Caki2 (cell line): ENCODE measurements around the gene UBR2. TPM values are rescaled to one million over a fixed set of nuclear protein-coding genes. Genes with fewer than 3 reads are reported as not detected.
"Not testable (repeated sequence)": the region's sequence is repeated elsewhere in the genome, so short reads cannot be mapped to it uniquely, and the experiment has no call there.

Experiments used
- DNase-seq: peaks from one replicate; pipeline ENCODE4 v3.0.0-alpha.2; 2015; ENCODE audit warnings: low read depth
- in situ Hi-C: cut with HindIII; loops from 2 replicates; pipeline ENCODE4 v1.10.0; 2016; ENCODE audit warnings: low sequenced_read_pairs, low pct_unique_long_range_greater_than_20kb, mixed read lengths
- total RNA-seq: library from RNA; depleted of rRNA; stranded (reverse); fragments of >200 nt; shearing (Covaris generic); gene quantifications from 2 replicates; pipeline ENCODE4 v1.2.3, GENCODE V29; 2014; ENCODE audit warnings: low replicate concordance

Gene UBR2
- total RNA-seq, 1 experiment from 2014 or later, result 10.6 TPM

DNA sequence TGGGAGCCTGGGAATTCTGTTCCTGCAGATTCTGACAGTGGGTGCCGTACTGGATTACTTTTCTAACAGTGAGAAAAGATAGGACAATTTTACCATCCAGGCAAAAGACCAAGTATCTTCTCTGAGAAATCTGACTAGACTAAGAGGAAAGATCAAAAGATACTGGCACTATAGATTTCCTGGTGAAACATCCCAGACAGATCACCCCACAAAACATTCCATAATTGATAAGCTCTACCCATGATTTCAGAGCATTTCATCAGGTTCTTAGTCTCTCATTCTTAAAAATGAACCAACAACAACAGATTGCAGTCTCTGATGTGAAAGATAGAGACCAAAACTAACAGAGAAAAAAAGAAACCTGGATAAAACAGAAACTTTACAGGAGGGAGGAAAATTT, 13.6 kb upstream of the UBR2 start:
- in situ Hi-C loops, result no loop called here

DNA sequence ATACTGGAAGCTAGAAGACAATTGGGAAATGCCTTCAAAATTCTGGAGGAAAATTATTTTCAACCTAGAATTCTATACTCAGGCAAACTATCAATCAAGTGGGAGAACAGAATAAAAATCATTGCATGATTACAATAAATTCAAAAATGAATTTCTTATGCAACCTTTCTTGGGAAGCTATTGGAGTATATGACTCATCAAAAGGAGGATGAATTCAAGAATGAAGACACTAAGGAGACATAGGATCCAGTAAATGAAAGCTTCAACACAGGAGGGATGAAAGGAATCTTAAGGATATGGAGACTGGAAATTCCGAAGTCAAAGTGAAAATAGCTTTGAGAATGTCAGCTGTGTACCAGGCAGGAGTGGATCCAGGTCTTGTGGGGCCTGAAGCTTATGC, 12.6 kb upstream of the UBR2 start:
- DNase-seq, result no peak
- in situ Hi-C loops, result no loop called here

More for the DNA sequence above, 13.6 kb upstream of the UBR2 start:
- no peak for DNase-seq

DNA sequence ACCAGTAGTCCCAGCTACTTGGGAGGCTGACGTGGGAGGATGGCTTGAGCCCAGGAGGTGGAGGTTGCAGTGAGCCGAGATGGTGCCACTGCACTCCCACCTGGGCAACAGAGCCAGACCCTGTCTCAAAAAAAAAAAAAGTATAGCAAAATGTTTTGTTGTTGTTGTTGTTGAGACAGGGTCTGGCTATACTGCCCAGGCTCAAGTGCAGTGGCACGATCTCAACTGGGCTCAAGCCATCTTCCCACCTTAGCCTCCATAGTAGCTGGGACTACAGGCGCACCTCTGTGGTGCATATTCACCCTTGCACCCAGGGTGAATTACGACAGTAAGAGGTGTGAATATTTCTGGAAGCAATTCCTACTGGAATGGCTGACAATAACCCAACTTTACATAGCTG, 11.4 kb upstream of the UBR2 start:
- no peak for DNase-seq
- in situ Hi-C loops, result no loop called here

DNA sequence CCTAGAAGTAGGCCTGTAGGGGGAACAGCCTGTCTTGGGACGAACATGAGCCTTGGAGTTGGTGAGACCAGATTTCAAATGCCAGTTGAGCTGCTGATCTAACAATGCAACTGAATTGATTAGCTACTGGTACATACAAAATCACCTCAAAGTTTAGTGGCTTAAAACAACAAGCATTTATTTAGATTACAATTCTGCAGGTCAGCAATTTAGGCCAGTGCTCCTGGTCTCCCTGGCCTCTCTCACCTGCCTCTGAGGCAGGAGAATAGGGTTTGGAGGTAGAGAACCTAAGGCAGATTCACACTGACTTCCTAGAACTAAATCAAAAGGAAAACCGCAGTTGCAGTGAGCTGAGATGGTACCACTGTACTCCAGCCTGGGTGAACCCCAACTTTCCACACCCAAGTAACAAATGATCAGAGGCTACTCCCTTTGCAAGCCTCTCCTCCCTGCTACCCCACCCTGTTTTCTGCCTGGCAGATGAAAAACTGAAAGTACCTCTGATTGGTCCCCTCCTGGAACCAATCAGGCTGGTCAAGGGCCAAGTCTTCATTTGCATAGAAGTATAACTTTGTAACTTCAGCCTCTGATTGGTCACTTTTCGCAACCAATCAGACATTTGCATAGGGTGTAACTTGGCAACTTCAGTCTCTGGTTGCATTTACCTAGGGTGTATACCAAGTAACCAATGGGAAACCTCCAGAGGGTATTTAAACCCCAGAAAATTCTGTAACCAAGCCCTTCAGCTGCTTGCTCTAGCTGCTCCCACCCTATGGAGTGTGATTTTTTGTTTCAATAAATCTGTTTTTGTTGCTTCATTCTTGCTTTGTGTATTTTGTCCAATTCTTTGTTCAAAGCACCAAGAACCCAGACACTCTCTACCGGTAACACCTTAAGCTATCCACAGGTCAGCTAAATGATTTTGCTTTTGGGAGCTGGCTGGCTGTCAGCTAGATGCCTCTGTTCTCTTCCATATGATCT, 8.1 kb upstream of the UBR2 start:
- peak; percentile 88 for DNase-seq

DNA sequence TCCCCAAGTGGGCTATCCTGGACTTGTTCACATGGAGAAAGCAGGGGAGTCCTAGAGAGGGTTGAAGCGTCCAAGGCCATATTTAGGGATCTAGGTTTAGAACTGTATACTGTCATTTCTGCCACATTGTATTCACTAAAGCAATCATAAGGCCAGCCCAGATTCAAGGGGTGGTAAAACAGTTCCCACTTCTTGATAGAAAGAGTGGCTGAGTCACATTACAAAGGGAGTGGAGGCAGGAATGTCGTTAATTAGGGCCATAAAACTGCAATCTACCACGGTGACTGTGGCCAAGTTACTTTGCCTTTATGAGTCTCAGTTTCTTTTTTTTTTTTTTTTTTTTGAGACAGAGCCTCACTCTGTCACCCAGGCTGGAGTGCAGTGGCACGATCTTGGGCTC, 7.4 kb upstream of the UBR2 start:
- DNase-seq, result no peak

More for the DNA sequence above, 8.1 kb upstream of the UBR2 start:
- in situ Hi-C loops, result no loop called here

DNA sequence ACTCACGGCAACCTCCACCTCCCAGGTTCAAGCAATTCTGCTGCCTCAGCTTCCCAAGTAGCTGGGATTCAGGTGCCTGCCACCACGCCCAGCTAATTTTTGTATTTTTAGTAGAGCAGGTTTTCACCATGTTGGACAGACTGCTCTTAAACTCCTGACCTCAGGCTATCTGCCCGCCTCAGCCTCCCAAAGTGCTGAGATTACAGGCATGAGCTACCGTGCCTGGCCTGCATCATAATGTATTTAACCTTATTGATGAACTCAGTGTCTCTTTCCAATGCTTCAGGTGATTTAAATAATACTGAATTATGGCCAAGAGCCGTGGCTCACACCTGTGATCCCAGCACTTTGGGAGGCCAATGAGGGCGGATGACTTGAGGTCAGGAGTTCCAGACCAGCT, 4.6 kb upstream of the UBR2 start:
- in situ Hi-C loops, DNase-seq: not testable (repeated sequence)

More for the DNA sequence above, 7.4 kb upstream of the UBR2 start:
- in situ Hi-C loops, result no loop called here

DNA sequence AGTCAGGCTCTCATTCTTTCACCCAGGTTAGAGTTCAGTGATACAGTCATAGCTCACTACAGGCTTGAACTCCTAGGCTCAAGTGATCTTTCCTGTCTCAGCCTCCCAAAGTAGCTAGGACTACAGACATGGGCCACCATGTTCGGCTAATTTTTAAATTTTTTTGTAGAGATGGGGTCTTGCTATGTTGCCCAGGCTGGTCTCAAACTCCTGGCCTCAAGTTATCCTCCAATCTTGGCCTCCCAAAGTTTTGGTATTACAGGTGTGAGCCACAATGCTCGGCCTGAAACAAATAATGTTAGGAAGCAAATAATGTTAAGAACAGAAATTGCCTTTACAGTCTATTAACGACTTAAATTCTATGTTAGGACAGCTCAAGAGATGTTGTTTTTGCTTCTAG, 1.8 kb upstream of the UBR2 start:
- in situ Hi-C loops, result no loop called here
- no peak for DNase-seq

DNA sequence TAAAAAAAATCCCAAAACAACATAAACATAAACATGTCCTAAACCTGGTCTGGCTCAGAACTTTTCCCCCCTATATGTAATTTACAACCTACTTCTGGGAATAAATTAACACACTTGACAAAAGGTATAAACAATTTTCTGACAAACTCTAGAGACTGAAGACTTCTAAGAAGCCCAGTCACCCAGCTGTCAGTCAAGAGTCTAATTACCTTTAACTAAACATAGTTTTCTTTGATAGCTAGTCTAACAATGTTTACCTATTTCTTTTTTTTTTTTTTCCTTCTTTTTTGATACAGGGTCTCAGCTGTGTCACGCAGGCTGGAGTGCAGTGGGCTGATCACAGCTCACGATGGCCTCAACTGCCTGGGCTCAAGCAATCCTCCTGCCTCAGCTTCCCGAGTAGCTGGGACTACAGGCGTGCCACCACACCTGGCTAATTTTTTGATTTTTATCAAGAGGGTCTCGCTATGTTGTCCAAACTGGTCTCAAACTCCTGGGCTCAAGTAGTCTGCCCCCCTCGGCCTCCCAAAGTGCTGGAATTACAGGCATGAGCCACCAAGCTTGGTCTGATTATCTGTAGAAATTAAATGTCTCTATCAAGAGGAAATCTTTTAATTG, 932 bp upstream of the UBR2 start:
- in situ Hi-C loops, result no loop called here

DNA sequence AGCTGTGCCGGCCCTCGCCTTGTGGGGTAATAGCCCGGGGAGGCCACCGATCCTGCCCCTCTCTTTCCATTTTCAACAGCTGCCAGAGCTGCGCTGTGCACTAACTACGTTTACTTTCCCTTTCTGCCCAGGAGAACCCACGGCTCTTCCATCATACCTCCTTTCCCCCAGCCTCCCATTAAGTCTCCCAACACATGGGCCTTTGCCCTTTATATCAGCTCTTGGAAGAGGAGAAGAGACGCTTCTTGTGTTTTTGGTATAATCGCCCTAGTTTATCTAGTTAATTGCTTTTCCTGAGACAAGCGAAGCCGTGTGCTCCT, 637 bp downstream of the UBR2 start:
- DNase-seq, result no peak
- in situ Hi-C loops, result no loop called here

More for the DNA sequence above, 932 bp upstream of the UBR2 start:
- DNase-seq, result no peak

DNA sequence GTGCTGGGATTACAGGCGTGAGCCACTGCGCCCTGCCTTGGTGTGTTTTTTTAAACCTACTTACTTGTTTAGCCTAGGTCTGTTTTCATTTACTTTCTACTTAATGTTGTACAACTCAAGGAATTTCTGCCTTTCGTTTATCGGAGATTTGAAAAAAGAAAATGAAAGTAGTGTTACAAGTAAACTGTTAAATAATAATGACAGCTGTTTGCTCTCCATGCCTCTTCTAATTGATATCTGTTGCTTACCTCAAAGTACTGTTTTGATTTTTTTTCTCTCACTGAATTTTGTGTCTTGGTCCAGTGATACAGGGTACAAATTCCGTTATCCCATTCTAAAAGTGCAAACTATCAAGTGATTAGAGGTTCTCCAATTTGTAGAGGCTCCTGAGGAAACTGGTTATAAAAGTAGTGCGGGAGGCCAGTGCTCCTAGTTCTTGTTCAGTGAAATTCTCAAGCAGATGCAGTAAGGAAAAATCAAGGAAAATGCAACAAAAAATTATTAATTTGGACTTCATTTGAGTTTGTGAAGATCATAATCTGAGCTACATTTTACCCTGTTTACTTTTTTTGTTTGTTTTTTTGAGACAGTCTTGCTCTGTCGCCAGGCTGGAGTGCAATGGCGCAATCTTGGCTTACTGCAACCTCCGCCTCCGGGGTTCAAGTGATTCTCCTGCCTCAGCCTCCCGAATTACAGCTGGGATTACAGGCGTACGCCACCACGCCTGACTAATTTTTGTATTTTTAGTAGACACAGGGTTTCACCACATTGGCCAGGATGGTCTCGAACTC, 2.2 kb downstream of the UBR2 start:
- in situ Hi-C loops, result no loop called here
- DNase-seq, result peak; percentile 20

DNA sequence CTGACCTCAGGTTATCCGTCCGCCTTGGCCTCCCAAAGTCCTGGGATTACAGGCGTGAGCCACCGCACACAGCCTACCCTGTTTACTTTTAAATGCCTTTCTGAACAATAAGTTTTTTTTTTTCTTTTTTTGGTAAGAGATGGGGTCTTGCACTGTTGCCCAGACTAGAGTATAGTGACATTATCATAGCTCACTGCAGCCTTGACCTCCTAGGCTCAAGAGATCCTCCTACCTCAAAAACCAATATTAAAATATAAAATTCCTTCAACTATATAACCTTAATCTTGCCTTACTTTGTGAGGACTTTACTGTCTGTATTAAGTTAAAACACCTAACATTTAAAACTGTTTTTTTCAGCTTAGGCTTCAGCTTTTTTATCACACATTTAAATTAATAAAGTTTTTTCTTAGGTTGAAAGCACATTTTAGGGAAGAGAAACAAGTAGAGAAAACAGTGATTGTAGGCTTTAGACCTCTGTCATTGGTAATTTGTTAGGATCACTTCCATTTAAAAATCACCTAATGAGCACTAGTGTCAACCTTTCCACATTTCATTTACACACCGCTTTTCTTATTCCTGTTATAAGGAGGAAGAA, 2.9 kb downstream of the UBR2 start:
- in situ Hi-C loops, result no loop called here
- no peak for DNase-seq

DNA sequence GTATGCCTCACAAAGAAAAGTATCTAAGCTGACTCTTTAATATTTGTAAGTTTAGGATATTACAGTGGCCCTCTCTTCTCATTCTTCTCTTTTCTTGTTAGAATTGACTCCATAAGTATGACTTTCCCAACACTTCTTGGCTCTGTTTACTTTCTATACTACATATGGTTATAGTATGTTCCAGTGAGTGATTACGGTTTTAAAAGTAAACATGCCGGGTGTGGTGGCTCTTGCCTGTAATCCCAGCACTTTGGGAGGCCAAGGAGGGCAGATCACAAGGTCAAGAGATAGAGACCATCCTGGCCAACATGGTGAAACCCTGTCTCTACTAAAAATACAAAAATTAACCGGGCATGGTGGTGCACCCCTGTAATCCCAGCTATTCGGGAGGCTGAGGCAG, 3.4 kb downstream of the UBR2 start:
- in situ Hi-C loops, result not testable (repeated sequence)

DNA sequence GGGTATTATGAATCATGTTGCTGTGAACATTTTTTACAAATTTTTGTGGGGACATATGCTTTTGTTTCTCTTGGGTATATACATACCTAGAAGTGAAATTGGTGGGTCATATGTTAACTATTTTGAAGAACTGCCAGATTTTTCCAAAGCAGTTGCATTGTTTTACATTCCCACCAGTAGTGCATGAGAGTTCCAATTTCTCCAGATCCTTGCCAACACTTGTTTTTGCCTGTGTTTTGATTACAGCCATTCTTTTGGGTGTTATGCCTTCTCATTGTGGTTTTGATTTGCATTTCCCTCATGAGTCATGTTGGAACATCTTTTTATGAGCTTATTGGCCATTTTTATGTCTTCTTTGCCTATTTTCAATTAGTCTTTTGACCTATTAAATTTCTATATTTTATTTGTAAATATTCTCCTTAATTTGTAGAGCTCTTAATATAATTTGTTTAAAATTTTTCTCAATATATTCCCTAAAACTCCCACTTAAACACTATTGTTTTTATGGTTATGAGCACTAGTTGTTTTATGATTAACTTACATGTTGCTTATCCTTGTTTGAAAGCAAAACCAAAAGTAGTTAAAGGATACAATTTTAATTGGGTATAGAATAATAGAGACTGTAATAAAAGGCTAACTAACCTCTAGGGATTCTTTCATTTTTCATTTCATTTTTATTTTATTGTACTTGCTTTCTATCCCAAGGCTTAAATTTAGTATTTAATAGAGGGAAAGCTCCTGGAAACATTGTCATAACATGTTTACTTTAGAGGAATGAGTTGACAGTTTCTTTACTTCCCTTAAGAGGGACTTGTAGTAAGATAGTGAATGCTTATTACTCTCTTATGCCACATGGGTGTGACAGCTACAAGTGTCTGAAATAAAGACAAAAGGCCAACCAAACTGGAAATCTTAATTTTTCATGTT, 5.5 kb downstream of the UBR2 start:
- peak; percentile 64 for DNase-seq
- in situ Hi-C loops, result no loop called here

More for the DNA sequence above, 3.4 kb downstream of the UBR2 start:
- not testable (repeated sequence) for DNase-seq

DNA sequence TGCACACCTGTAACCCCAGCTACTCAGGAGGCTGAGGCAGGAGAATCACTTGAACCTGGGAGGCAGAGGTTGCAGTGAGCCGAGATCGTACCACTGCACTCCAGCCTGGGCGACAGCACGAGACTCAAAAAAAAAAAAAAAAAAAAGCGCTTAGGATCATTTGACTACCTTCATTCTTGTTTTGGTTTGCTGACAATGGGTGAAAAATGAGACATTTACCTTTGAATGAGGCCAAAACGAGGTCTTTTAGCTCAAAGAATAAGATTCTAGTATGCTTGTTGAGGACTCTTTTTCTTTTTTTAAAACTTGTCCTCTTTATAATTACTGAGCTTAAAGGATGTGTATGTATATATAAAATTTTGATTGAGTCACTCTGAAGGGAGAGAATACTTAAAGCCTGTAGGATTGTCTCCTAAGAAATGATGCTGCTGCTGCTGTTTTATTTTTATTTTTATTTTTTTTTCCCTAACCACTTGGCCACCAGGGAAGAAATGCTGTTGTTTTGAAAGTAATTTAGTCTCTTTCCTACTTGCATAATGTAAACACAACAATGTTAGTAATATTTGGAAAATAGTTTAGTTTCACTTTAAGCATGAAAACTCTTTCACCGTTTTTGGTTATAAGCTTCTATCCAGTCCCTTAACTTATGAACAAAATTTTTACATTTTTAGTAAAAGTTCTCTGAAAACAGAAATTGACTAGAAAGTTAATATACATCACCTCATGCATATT, 7.9 kb downstream of the UBR2 start:
- in situ Hi-C loops, result no loop called here
- no peak for DNase-seq

DNA sequence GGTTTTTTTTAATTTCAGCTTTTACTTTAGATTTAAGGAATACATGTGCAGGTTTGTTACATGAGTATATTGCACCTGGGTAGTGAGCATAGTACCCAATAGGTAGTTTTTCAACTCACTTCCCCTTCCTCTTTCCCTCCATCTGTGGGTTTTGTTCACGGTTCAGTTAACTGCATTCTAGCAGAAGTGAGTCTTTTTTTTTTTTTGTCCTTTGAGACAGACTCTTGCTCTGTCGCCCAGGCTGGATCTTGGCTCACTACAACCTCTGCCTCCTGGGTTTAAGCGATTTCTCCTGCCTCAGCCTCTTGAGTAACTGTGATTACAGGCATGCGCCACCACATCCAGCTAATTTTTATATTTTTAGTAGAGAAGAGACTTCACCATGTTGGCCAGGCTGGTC, 8.7 kb downstream of the UBR2 start:
- in situ Hi-C loops, result no loop called here
- DNase-seq, result peak; percentile 48

DNA sequence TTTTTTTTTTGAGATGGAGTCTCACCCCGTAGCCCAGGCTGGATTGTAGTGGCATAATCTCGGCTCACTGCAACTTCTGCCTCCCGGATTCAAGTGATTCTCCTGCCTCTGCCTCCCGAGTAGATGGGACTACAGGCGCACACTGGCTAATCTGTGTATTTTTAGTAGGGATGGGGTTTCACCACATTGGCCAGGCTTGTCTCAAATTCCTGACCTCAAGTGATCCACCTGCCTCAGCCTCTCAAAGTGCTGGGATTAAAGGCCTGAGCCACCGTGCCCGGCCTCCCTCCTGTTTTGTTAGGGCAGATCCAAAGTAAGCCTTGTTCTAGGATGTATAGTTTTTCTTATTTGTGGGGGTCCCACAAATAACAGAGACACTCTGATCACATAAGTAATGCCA, 12.7 kb downstream of the UBR2 start:
- in situ Hi-C loops, DNase-seq: not testable (repeated sequence)

DNA sequence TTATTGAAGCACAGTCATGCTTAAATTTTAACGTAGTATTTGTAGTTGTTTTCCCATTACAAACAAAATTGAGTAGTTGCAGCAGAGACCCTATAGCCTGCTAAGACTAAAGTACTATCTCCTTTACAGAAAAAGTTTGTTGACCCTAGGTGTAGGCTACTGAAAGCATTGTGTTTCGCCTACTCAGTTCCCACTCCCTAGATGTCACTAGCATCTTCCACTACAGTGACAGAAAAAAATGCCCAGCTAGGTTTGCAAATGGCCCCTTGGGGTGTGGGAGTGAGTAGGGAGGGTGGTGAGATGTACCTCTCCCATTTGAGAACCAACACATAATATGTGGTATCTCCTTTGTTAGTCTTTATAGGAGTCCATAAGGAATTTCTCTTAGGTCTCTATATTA, 34.5 kb downstream of the UBR2 start:
- no peak for DNase-seq
- in situ Hi-C loops, result no loop called here
